GM21423 (cell line): ENCODE measurements around the gene WWOX.

ENCODE experiments used
- ATAC-seq: cut with Tn5 transposase; IDR thresholded peaks from one replicate; pipeline ENCODE4 v1.9.1; 2021; ENCODE audit warnings: mild to moderate bottlenecking, moderate library complexity; ENCODE audit not compliant: unreplicated experiment

WWOX gene

GRCh38 chr16:79137426-79137939, 1038.0 kb downstream of the WWOX start:
- ATAC-seq: no peak

GRCh38 chr16:79139799-79140198, 1040.3 kb downstream of the WWOX start:
- no peak for ATAC-seq

GRCh38 chr16:79143026-79143425, 1043.6 kb downstream of the WWOX start:
- no peak for ATAC-seq

GRCh38 chr16:79150151-79150550, 1050.7 kb downstream of the WWOX start:
- no peak for ATAC-seq

GRCh38 chr16:79150632-79151310, 1051.3 kb downstream of the WWOX start:
- no peak for ATAC-seq

- ATAC-seq: no peak
Observed at GRCh38 chr16:79154086-79154485, 1054.6 kb downstream of the WWOX start.

- no peak for ATAC-seq
Observed at GRCh38 chr16:79155471-79155870, 1056.0 kb downstream of the WWOX start.

GRCh38 chr16:79155904-79156303, 1056.5 kb downstream of the WWOX start:
- no peak for ATAC-seq

- no peak for ATAC-seq
Observed at GRCh38 chr16:79156761-79157160, 1057.3 kb downstream of the WWOX start.

- ATAC-seq: no peak
Observed at GRCh38 chr16:79158337-79158736, 1058.9 kb downstream of the WWOX start.

GRCh38 chr16:79159261-79160049, 1060.0 kb downstream of the WWOX start:
- no peak for ATAC-seq

- no peak for ATAC-seq
Observed at GRCh38 chr16:79162977-79163376, 1063.5 kb downstream of the WWOX start.

- ATAC-seq: no peak
Observed at GRCh38 chr16:79163691-79164387, 1064.4 kb downstream of the WWOX start.

GRCh38 chr16:79164388-79164995, 1065.0 kb downstream of the WWOX start:
- ATAC-seq: no peak

GRCh38 chr16:79165079-79165478, 1065.6 kb downstream of the WWOX start:
- ATAC-seq: no peak

GRCh38 chr16:79165506-79165905, 1066.1 kb downstream of the WWOX start:
- no peak for ATAC-seq

- ATAC-seq: no peak
Observed at GRCh38 chr16:79167893-79168292, 1068.4 kb downstream of the WWOX start.

- no peak for ATAC-seq
Observed at GRCh38 chr16:79168321-79168720, 1068.9 kb downstream of the WWOX start.

GRCh38 chr16:79169239-79169638, 1069.8 kb downstream of the WWOX start:
- ATAC-seq: no peak

- ATAC-seq: no peak
Observed at GRCh38 chr16:79170555-79171246, 1071.2 kb downstream of the WWOX start.

GRCh38 chr16:79171504-79171903, 1072.0 kb downstream of the WWOX start:
- ATAC-seq: no peak
